ENCODE measurements around the gene CEP19. TPM values are rescaled to one million over a fixed set of nuclear protein-coding genes. Genes with fewer than 3 reads are reported as not detected.

CEP19 gene
- total RNA-seq, 4 donors from 2014 or later, result 1.7 to 5.9 TPM; not detected in 2

DNA sequence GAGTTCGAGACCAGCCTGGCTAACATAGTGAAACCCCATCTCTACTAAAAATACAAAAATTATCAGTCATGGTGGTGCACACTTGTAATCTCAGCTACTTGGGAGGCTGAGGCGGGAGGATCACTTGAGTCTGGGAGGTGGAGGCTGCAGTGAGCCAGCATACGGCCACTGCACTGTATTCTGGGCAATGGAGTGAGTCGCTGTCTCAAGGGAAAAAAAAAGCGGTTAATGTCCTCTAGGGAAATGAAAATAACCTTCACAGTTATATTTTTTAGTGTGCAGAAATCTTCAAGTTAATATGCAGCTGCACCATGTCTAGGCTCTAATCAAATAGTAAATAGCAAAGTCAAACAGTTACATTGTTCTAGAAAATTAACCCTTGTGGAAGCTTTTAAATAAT, 14.8 kb downstream of the CEP19 start:
- H3K27me3 ChIP-seq, result no peaks in the 10 kb centered on the region
- TF ChIP-seq POLR2A (IDR thresholded peaks at IDR 0.05), result no peak
- TF ChIP-seq, protein P1, sequence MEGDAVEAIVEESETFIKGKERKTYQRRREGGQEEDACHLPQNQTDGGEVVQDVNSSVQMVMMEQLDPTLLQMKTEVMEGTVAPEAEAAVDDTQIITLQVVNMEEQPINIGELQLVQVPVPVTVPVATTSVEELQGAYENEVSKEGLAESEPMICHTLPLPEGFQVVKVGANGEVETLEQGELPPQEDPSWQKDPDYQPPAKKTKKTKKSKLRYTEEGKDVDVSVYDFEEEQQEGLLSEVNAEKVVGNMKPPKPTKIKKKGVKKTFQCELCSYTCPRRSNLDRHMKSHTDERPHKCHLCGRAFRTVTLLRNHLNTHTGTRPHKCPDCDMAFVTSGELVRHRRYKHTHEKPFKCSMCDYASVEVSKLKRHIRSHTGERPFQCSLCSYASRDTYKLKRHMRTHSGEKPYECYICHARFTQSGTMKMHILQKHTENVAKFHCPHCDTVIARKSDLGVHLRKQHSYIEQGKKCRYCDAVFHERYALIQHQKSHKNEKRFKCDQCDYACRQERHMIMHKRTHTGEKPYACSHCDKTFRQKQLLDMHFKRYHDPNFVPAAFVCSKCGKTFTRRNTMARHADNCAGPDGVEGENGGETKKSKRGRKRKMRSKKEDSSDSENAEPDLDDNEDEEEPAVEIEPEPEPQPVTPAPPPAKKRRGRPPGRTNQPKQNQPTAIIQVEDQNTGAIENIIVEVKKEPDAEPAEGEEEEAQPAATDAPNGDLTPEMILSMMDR (IDR thresholded peaks at IDR 0.05), result no peak
- no peak overlapping the region for H3K27ac ChIP-seq
- H3K4me3 ChIP-seq, result no peak overlapping the region
- no peaks in the 10 kb centered on the region for H3K36me3 ChIP-seq
- DNase-seq, result no peak
- H3K9me3 ChIP-seq, result no peaks in the 10 kb centered on the region
- H3K4me1 ChIP-seq, result no peaks in the 10 kb centered on the region
- intact Hi-C loops (cut with DNase I; ENCODE audit: low total_unique reads), result no loop called here

DNA sequence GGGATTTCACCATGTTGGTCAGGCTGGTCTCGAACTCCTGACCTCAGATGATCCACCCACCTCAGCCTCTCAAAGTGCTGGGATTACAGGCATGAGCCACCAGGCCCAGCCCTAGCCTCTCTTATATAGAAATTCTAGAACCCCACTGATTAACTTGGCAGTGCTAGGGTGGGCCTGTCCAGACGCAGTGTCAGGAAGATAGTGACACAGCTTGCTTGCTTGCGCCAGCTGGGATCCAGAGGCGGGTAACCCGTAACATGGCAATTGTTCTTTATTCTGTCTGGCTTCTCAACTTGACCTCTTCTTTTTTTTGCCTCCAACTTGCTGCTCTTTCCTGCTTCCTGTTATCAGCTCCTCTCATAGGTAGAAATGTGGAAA, 16.2 kb downstream of the CEP19 start:
- TF ChIP-seq, protein P1 (IDR thresholded peaks at IDR 0.05), result no peak
- no peak for TF ChIP-seq POLR2A (IDR thresholded peaks at IDR 0.05)
- Histone ChIP-seq H3K4me1 (no peaks in the 10 kb centered on the region), H3K36me3 (no peaks in the 10 kb centered on the region), H3K27me3 (no peaks in the 10 kb centered on the region), H3K27ac (no peak overlapping the region), H3K4me3 (no peak overlapping the region), H3K9me3 (no peaks in the 10 kb centered on the region)
- intact Hi-C loops (cut with DNase I; ENCODE audit: low total_unique reads), result no loop called here
- DNase-seq, result no peak

DNA sequence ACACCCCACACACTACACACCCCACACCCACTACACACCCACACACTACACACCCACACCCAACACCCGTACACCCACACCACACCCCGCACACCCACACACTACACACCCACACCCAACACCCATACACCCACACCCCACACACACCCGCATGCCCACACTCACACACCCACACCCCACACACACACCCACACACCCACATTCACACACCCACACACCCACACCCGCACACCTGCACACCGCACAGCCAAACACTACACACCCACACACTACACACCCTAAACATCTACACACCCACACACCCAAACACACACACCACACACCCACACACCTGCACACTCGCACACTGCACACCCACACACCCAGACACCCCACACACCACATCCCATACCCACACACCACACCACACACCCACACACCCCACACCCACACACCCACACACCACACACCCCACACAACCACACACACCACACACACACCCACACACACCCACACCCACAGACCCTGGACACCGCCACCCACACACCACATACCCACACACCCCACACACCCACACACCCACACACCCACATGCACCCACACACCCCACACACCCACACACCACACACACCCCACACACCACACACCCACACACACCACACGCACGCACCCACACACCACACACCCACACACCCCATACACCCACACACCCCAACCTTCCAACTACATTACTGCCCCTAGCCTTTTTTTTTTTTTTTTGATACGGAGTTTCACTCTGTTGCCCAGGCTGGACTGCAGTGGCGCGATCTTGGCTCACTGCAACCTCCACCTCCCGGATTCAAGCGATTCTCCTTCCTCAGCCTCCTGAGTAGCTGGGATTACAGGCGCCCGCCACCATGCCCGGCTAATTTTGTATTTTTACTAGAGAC, 16.9 kb downstream of the CEP19 start:
- Histone ChIP-seq H3K4me3 (no peak overlapping the region), H3K27me3 (no peaks in the 10 kb centered on the region), H3K27ac (no peak overlapping the region), H3K36me3 (no peaks in the 10 kb centered on the region), H3K9me3 (no peaks in the 10 kb centered on the region), H3K4me1 (no peaks in the 10 kb centered on the region)
- DNase-seq, result no peak
- intact Hi-C loops (cut with DNase I; ENCODE audit: low total_unique reads), result no loop called here
- TF ChIP-seq POLR2A (IDR thresholded peaks at IDR 0.05), result no peak
- TF ChIP-seq, protein P1 (IDR thresholded peaks at IDR 0.05), result no peak

DNA sequence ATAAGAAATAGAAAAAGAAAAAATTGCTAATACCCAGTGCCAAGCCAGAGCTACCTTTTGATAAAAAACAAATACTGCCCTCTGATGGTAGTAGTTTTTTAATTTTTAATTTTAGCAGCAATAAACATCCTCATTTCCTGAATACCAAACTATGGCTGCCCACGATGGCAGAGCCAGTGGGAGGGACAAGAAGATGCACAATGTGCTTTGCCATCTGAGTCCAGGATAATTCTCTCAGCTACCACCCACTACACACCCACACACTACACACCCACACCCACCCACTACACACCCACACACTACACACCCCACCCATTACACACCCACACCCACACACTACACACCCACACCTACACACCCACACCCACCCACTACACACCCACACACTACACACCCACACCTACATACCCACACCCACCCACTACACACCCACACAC, 17.8 kb downstream of the CEP19 start:
- no peaks in the 10 kb centered on the region for H3K4me1 ChIP-seq
- no peaks in the 10 kb centered on the region for H3K9me3 ChIP-seq
- H3K36me3 ChIP-seq, result no peaks in the 10 kb centered on the region
- H3K27me3 ChIP-seq, result no peaks in the 10 kb centered on the region
- H3K4me3 ChIP-seq, result no peak overlapping the region
- intact Hi-C loops (cut with DNase I; ENCODE audit: low total_unique reads), result no loop called here
- no peak for DNase-seq
- TF ChIP-seq, protein P1 (IDR thresholded peaks at IDR 0.05), result no peak
- TF ChIP-seq POLR2A (IDR thresholded peaks at IDR 0.05), result no peak
- H3K27ac ChIP-seq, result no peak overlapping the region

DNA sequence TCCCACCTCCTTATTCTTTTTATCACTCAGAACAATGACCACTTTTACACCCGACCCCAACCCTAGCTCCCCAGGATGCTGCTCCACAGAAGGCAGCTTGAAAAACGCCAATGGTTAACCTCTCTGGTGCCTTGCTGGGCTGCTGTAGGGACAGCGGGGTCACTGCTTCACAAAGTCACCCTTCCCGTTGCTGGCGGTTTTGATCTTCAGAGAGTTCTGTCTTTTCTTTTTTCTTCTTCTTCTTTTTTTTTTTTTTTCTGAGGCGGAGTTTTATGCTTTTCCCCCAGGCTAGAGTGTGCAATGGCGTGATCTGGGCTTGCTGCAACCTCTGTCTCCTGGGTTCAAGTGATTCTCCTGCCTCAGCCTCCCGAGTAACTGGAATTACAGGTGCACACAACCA, 20.7 kb downstream of the CEP19 start:
- H3K4me1 ChIP-seq, result no peaks in the 10 kb centered on the region
- H3K27ac ChIP-seq, result no peak overlapping the region
- no peak for TF ChIP-seq POLR2A (IDR thresholded peaks at IDR 0.05)
- TF ChIP-seq, protein P1 (IDR thresholded peaks at IDR 0.05), result no peak
- intact Hi-C loops (cut with DNase I; ENCODE audit: low total_unique reads), result no loop called here
- no peaks in the 10 kb centered on the region for H3K27me3 ChIP-seq
- H3K4me3 ChIP-seq, result no peak overlapping the region
- H3K36me3 ChIP-seq, result no peaks in the 10 kb centered on the region
- no peaks in the 10 kb centered on the region for H3K9me3 ChIP-seq
- DNase-seq, result no peak

All from uterus (tissue), 4 donors.